Cardiac muscle cell (in vitro differentiated cells and primary cell): ENCODE measurements around the gene TJP3. TPM values are rescaled to one million over a fixed set of nuclear protein-coding genes. Genes with fewer than 3 reads are reported as not detected.

ENCODE experiments used
- DNase-seq, 2 donors: peaks; one replicate each; pipeline versions ENCODE4 v3.0.0 to v3.0.0-alpha.2; 2010 to 2017; ENCODE audit warnings: low read depth in 1 of 2, low spot score in 1 of 2
- H3K27ac ChIP-seq: fragments of 200-600 bp; sonication (generic); 2 replicates; pipeline ENCODE4 v1.5.1; 2016
- H3K27me3 ChIP-seq: fragments of 200-600 bp; sonication (generic); 2 replicates; pipeline ENCODE4 v1.6.0; 2016; ENCODE audit warnings: control low read depth
- H3K36me3 ChIP-seq: fragments of 200-600 bp; sonication (generic); 2 replicates; pipeline ENCODE4 v1.5.1; 2016; ENCODE audit warnings: control low read depth
- H3K4me1 ChIP-seq: fragments of 200-600 bp; sonication (generic); 2 replicates; pipeline ENCODE4 v1.8.1; 2017; ENCODE audit warnings: low read depth, mild to moderate bottlenecking, mixed run types
- H3K4me3 ChIP-seq: fragments of 200-600 bp; sonication (generic); 2 replicates; pipeline ENCODE4 v1.5.1; 2016; ENCODE audit warnings: mild to moderate bottlenecking
- H3K9me3 ChIP-seq: fragments of 200-600 bp; sonication (generic); 2 replicates; pipeline ENCODE4 v1.5.1; 2017; ENCODE audit warnings: low read depth, mild to moderate bottlenecking, control low read depth
- CTCF ChIP-seq: IDR thresholded peaks from 2 replicates; pipeline ENCODE4 v1.5.1; 2012; ENCODE audit warnings: low read depth, mild to moderate bottlenecking, low read length
- polyA plus RNA-seq: library from polyadenylated mRNA; unstranded; fragments of >200 nt; fragmentation: Nextera tagmentation; extraction: Ambion mirVana; gene quantifications from 2 replicates; pipeline ENCODE4 v1.2.1, GENCODE V29; 2016
- total RNA-seq: library from RNA; depleted of rRNA; stranded (reverse); fragments of >200 nt; gene quantifications from 2 replicates; pipeline ENCODE4 v1.2.3, GENCODE V29; 2016

The TJP3 gene
- total and polyA plus RNA-seq, 2 experiments from 2014 or later: 5.0 to 5.2 TPM

- no peak for TF ChIP-seq CTCF
- no peaks in the 10 kb centered on the region for H3K27me3 ChIP-seq
- H3K9me3 ChIP-seq: no peaks in the 10 kb centered on the region
- no peaks in the 10 kb centered on the region for H3K36me3 ChIP-seq
- no peak overlapping the region for H3K4me3 ChIP-seq
- DNase-seq: no peak
- no peak overlapping the region for H3K27ac ChIP-seq
- no peaks in the 10 kb centered on the region for H3K4me1 ChIP-seq
Measured at GRCh38 chr19:3774621-3775373, 66.6 kb downstream of the TJP3 start.

GRCh38 chr19:3775374-3775711 lies 67.2 kb downstream of the TJP3 start:
- no peak overlapping the region for H3K4me3 ChIP-seq
- no peak for TF ChIP-seq CTCF
- no peaks in the 10 kb centered on the region for H3K4me1 ChIP-seq
- H3K27me3 ChIP-seq: no peaks in the 10 kb centered on the region
- H3K27ac ChIP-seq: no peak overlapping the region
- no peaks in the 10 kb centered on the region for H3K9me3 ChIP-seq
- no peak for DNase-seq
- H3K36me3 ChIP-seq: no peaks in the 10 kb centered on the region

GRCh38 chr19:3775831-3776230 lies 67.6 kb downstream of the TJP3 start:
- Histone ChIP-seq H3K4me3 (no peak overlapping the region), H3K27me3 (no peaks in the 10 kb centered on the region), H3K27ac (no peak overlapping the region), H3K9me3 (no peaks in the 10 kb centered on the region), H3K36me3 (no peaks in the 10 kb centered on the region), H3K4me1 (no peaks in the 10 kb centered on the region)
- no peak for DNase-seq
- no peak for TF ChIP-seq CTCF

- no peak overlapping the region for H3K4me3 ChIP-seq
- no peaks in the 10 kb centered on the region for H3K4me1 ChIP-seq
- H3K9me3 ChIP-seq: no peaks in the 10 kb centered on the region
- DNase-seq: no peak
- no peaks in the 10 kb centered on the region for H3K36me3 ChIP-seq
- no peak overlapping the region for H3K27ac ChIP-seq
- no peaks in the 10 kb centered on the region for H3K27me3 ChIP-seq
- TF ChIP-seq CTCF: no peak
Measured at GRCh38 chr19:3776479-3777040, 68.4 kb downstream of the TJP3 start.

GRCh38 chr19:3778104-3778867 lies 70.1 kb downstream of the TJP3 start:
- Histone ChIP-seq H3K4me1 (no peaks in the 10 kb centered on the region), H3K9me3 (no peaks in the 10 kb centered on the region), H3K4me3 (no peak overlapping the region), H3K27ac (no peak overlapping the region), H3K27me3 (no peaks in the 10 kb centered on the region), H3K36me3 (no peaks in the 10 kb centered on the region)
- no peak for TF ChIP-seq CTCF
- DNase-seq: no peak
